Measurements from ENCODE around the gene THSD7B.
"Not testable (repeated sequence)": the region's sequence is repeated elsewhere in the genome, so short reads cannot be mapped to it uniquely, and the experiment has no call there.

The THSD7B gene

DNA sequence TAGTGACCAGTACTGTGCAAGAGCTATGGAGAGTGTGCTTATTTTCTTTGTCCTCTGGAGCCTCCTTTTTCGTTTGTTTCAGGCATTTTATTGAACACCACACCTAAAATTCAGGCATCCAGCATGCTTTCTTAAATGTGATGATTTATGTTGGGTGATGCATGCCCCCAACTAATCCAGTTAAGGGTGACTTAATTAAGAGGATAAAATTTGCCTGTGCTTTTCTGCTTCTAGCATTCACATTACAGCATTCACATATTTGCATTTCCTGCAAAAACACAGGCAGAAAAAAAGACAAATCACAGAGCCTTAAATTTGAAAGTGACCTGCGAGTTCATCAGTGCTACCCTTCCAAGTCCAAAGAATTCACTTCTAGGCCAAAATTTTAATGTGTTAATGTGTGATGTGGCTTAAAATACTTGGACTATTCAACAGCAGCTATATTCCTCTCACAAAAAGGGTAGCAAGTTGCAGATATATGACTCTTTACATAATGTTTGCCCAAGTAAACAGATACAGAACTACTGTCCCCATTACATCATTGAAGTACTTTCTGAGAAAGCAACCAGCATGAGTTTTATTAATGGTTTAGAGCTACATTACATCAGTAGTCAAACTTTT, 286.5 kb downstream of the THSD7B start:
- DNase-seq = no peak

DNA sequence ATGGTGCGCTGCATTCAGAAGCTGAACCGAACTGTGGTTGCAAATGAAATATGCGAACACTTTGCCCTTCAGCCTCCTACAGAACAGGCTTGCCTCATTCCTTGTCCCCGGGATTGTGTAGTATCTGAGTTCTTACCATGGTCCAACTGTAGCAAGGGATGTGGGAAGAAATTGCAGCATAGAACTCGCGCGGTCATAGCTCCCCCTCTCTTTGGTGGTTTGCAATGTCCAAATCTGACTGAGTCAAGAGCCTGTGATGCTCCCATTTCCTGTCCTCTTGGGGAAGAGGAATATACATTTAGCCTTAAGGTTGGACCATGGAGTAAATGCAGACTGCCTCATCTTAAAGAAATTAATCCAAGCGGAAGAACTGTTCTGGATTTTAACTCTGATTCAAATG, 291.4 kb downstream of the THSD7B start:
- DNase-seq = no peak

DNA sequence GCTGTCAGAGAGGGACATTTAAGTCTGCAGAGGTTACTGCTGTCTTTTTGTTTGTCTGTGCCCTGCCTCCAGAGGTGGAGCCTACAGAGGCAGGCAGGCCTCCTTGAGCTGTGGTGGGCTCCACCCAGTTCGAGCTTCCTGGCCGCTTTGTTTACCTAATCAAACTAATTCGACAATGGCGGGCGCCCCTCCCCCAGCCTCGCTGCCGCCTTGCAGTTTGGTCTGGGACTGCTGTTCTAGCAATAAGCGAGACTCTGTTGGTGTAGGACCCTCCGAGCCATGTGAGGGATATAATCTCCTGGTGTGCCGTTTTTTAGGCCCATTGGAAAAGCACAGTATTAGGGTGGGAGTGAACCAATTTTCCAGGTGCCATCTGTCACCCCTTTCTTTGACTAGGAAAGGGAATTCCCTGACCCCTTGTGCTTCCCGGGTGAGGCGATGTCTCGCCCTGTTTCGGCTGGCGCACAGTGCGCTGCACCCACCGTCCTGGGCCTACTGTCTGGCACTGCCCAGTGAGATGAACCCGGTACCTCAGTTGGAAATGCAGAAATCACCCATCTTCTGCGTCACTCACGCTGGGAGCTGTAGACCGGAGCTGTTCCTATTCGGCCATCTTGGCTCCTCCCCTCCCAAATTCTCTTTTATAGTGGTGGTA, 310.9 kb downstream of the THSD7B start:
- not testable (repeated sequence) for DNase-seq

DNA sequence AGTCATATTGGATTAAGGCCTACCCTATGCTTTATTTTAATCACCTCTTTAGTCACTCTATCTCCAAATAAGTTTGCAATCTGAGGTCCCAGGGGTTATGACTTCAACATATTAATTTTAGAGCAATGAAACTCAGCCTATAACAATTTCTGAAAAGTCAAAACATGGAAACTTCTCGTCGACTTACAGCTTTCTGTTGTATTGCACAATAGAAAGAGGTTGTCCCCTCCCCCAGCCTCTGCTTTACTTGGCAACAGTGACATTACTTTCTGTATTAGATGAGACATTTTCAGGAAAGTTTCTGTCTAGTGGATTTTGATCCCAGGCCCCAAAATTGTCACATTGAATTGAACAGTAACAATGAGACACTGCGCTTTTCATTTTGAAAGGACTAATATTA, 326.4 kb downstream of the THSD7B start:
- DNase-seq = no peak

DNA sequence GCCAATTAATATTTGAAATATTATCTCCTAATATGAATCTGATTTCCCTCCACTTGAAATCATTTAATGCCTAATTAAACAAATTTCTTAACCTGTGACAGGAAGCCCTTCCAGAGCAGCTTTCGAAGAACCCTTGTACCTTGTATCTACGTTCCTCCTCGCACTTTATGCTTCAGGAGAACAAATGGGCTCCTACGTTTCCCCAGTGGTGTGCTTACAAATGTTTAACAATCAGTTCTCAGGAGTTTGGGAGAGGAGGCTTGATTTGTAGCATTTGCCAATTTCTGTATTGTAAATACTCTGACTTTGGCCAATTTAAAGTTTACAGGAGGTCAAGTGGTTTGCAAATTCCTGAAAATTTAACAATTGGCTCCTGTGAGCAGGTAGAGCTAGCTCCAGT, 327.8 kb downstream of the THSD7B start:
- DNase-seq = no peak

DNA sequence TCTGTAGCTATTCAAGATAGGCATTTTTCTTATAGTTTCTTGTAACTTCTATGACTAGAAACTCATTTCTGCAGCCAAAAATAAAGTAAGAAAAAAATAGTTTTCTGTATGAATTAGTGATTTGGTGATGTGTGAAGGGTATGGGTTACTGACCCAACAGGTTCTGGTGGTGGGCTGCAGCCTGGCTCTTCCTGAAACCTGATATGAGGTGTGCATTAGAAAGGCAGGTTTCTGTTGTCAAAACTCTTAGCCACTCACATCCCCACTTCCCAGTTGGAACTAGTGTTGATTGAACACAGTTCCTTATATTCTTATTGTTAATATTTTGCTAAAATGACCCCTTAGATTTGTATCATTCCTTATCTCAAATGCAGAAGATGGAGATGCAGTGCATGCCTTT, 330.8 kb downstream of the THSD7B start:
- DNase-seq = no peak

DNA sequence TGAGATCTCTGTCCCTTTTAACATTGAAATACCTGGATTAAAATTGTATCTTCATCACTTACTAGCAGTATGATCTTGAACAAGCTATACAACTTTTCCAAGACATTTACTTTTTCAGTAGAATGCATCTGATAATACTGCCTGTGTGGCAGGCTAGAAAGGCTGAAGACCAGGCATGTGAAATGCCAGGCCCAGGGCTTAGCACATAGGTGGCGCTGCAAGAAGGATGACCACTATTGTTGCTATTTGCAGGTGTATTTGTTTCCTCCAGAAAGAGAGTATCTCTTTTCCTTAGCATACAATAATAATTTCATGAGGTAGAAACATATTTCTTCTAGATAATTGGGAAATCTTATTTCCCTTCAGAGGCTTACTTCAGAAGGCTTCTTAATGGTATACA, 331.3 kb downstream of the THSD7B start:
- DNase-seq = no peak

DNA sequence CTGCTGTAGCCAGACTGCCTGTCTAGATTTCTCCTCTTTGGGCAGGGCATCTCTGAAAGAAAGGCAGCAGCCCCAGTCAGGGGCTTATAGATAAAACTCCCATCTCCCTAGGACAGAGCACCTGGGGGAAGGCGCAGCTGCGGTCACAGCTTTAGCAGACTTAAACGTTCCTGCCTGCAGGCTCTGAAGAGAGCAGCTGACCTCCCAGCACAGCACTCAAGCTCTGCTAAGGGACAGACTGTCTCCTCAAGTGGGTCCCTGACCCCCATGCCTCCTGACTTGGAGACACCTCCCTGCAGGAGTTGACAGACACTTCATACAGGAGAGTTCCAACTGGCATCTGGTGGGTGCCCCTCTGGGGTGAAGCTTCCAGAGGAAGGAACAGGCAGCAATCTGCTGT, 336.5 kb downstream of the THSD7B start:
- not testable (repeated sequence) for DNase-seq

DNA sequence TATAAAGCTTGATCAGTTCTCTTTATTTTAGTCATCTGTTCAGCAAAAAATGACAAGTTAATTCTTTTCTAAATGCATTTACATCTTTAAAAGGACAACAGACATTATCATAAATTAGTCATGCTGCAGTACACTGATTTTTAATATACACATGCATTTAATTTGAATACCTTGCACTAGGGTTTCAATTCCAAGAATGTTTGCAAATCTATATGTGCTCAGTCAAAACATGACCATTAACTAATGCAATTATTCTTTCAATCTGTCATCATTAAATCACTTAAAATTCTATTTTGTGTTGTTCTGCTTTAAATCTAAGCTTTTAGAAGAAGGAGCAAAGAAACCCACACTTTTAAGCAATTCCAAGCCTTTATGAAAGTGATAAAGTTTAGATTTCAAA, 342.6 kb downstream of the THSD7B start:
- no peak for DNase-seq

DNA sequence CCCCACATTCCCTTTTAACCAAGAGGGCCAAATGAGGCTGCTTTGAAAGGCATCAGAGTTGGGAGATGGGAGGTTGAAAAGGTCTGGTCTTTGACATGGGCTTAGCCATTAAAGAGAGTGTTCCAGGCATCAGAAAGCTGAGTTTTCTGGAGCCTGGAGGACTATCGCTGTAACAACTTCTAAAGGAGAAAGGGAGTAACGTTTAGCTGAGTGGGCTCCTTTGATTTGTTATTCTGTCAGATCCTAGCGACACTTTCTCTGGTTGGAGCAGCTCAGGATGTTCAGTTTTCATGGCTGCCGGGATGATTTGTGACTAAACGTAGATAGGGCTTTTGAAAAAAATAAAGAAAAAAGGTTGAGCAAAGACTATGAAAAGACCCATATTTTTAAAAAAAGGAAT, 346.6 kb downstream of the THSD7B start:
- no peak for DNase-seq

DNA sequence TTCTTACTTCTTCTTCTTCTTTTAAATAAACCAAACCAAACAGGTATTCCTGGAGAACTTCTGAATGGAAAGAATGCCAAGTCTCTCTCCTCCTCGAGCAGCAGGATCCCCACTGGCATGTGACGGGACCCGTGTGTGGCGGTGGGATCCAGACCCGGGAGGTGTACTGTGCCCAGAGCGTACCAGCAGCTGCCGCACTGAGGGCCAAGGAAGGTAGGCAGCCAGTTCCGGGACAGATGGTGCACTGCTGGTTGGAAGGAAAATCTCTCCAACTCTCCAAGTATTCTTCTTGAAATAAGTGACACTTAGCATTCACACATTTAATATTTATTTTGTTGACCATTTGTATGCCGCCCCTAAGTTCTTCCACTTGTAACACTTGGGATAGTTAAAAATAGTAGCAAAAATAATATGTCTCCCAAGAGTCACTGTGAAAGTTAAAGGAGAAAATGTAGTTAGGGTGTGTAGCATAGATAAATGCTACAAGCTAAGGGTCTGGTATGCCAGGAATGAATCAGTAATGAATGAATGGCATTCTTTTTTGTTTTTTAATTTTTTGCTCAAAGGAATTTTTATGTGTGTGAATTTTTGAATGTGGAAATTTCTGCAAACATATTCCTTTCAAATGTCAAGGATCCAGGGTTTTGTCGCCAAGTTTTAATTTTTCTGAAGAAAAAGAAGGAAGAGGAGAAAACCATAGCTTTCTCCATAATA, 349.9 kb downstream of the THSD7B start:
- DNase-seq = no peak

DNA sequence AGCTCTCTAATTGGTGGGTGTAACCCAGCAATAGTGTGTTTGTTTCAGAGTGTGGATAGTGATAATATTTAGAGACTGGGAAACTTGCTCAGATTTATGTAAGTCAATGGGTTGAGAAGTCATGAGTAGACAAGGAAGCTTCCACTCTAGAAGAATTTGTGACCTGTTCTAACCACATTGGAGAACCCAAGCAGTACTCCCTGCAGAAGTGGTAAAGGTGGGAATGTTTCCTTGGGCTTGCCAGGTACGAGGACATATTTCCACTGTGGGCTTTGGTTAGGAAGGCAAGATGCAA, 350.4 kb downstream of the THSD7B start:
- DNase-seq = no peak

DNA sequence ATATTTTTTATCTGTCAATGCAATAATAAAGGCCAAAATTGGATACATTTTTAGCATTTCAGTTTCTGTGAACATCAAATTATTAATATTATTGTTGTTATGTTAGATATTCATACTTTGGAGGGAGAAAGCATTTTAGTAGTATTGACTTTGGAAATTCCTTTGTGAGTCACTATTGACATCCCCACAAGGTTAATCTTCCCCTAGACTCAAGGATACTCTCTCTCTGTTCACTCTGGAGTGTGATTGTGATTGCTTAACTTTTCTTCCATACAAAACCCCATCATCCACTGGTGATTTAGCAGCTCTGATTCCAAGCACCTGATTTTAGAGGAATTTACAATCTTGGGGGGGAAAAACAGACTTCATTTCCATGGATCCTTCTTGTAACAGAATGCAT, 352.0 kb downstream of the THSD7B start:
- DNase-seq = no peak

DNA sequence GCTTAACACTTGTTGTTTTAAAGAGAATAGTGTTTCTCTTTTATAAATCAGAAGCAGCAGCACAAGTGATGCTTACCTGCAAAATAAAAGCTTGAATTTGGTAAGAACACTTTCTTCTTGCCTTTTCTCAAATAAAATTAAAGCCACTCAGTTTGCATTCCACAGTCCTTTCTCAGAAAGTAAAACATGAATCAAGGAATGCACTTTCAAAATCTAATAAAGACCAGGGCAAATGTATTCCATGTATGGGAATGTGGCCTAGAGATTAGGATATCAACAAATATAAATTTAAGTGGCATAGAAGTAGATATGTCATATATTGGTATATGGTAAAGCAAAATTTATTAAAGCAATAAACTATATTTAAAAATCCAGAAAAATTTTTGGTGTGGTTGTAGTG, 352.8 kb downstream of the THSD7B start:
- no peak for DNase-seq

DNA sequence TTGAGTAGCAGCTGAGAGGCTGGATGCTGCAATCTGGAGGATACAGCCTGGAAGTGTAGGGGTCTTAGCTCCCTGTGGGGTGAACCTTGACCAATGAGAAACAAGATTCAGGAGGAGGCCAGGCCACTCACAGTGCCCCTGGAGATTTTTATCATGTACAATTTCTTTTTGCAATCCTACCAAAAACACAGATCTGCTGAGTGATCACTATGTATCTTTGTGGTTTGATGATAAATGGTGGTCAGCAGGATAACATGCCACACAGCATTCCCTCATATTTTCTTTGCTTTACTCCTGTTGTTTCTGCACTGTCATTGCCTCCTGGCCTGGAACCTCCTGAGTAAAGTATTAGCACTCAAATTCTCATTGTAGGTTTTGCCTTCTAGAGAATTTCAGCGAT, 357.9 kb downstream of the THSD7B start:
- DNase-seq = no peak

DNA sequence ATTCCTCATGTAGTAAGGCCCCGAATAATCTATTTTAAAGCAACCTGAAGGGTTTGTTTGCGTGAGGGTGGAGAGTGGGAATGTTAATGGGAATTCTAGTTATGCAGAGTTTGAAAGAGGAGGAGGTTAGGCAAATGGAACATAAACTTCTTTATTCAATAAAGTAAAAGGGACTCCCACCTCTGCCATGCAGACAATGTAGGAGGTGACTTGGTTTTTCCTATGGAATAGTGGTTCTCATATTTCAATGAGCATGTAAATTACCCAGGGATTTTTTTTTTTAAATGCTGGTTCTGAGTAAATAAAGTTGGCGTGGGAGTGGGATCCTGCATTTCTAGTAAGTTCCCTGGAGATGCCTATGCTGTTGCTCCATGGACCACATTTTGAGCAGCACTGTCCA, 367.9 kb downstream of the THSD7B start:
- DNase-seq = no peak

DNA sequence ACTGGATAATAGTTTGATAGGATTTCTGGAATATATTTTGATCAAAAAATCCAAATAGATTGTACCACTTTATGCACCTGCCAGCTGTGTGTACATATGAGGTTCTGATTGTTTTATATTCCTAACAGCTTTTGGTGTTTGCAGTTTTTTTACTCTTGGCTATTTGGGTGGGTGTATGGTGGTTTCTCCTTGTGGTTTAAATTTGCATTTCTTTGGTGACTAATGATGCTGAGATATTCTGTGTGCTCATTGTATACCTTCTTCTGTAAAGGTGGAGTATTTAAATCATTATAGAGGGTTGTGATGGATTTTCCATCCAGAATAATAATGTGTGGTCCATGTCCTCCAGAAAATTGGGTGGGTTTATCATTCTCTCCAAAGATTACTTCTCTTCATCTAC, 372.9 kb downstream of the THSD7B start:
- DNase-seq = no peak

DNA sequence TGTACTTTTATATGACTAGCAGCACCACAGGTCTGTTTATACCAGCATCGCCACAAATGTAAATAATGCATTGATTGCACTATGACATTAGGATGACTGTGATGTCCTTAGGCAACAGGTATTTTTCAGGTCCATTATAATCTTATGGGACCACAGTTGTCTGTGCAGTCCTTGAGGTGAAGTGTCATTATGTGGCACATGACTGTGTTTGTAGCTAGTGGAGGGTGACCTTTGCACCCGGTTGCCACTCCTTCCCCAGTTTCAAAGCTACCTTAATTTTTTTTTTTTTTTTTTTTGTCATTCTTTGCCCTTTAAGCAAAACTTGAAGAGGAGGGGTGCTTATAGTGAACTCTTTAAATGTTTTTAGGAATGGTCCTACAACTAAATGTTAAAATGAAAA, 386.4 kb downstream of the THSD7B start:
- no peak for DNase-seq

DNA sequence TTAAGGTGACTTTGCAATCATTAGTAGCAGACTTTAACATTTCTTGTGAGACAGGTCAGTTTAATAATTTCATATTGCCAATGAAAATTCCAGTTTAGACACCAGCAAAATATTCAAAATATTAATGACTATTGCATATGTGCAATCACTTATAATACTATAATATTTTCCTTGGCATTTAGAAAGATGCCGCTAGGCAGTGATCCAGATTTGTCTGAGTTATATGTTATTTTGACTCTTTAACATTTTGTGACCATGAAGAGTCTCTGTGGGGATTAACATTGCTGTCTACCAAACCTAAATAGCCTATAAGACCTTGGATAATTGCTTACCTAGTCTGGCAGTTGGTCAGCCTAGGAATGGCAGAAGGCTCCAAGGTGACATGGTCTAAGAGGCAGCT, 389.6 kb downstream of the THSD7B start:
- no peak for DNase-seq

DNA sequence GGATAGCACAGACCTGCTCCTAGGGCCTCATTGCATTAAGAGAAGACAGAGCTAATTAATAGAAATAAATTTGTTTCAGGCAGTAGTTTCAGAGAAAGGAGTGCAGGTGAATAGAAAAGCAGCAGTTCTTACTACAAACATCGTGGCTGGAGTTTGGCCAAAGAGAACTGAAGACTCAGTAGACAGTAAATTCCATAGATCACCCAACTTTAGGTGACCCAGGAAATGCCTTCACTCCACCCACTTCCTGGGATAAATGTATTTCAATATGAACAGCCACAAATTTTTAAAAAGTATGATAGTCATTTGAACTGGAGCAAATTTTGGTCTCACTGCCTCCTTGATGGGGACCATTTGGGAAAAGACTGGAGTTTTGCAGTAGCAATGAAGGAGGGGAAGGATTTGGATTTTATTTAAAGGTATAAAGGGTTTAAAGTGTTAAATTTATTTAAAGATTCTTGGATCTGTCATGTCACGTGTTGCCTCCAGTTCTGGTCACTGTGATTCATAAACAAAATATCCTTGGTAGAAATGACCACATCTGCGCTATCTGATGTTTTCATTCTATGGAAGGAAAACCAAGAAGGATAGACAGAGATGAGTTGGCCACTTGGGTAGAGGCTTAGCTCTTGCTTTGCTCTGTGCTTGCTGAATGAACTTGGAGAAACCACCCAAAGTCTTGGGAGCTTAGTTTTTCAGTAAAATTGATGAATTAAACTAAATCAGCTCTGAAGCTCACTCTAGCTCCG, 390.2 kb downstream of the THSD7B start:
- DNase-seq = no peak

DNA sequence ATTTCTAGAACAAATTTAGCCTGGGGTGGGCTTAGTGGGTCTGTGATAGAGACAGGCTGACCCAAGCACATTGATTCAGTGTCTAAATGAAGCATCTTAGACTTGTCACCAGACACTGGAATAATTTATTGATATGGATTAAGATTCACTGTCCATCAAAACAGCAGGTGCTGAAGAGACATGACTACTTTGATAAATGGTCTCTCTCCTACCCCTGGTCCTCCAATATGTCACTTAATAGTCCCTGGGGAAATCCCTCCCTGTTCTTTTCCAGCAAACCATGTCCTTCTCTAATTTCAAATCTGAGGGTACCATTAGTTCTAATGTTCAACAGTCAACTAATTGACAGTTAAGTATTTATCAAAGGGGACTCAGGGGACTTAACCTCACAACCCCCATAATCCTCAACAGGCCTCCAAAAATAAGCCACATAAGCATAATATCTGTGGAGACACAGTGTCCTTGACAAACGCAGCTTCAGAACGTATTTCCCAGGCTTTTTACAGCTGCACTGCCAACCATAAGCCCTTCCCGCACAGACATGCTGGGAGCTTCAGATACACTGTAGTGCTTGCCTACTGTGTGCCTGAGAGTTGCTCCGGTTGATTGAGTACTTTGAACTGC, 391.0 kb downstream of the THSD7B start:
- no peak for DNase-seq

DNA sequence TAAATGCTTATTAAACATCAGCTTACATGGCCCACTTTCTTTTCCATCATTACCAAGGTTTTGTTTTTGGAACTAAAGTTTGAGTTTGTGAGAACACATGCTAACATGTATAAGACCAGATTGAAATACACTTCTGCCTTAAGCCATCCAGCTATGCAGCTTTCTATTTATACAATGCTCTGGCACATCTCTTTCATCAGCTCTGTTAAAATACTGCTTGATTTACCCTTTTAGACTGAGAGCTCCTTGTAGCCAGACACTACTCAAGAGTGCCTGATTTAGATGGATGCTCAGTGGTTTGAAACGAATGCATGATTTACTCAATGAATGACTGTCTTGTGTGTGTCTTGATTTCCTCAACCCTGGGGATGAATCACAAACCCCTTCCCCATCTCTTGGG, 392.5 kb downstream of the THSD7B start:
- DNase-seq = no peak

DNA sequence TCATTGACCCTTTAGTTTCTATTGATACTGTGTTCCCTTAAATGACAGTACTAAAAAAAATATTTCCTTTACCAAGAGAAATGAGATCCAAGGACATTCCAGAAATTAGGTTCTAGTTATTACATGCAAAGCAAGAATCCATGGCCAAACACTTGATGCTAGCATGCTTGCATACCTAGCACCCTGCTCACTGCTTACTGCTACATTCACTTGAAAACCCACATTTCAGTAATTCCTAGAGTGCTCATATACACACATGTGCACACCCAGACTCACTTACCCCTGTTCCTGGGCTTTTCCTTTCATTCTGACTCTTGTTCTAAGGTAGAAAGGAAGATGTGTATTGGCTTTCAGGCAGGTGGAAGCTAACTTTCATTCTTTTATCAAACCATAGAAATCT, 395.9 kb downstream of the THSD7B start:
- DNase-seq = no peak

DNA sequence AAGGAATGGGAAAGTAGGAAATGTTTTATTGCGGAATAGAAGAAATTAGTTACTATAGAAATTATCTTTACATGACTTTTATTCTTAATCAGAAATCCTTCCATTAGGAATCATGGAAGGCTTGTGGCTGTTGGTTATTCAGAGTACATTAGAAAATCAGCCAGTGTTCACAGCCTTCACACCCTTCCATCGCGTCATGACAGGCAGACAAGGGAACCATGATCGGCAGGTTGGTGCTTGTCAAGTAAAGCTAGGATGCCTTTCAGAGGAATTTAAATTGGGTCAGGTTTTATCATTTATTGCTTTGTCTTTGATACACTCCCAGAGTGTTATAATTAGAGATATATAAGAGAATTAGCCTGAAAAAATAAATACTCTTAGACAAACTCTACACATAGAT, 400.6 kb downstream of the THSD7B start:
- DNase-seq = no peak
